NCI-H1048 (cell line): ENCODE results near the gene ENPP1.

Experiments used
- DNase-seq: peaks from one replicate; lab custom pipeline; 2025; lab: John Stamatoyannopoulos, UW

ENPP1 gene

GRCh38 chr6:131787079-131787478 is 20.7 kb upstream of the ENPP1 start:
- DNase-seq: no peak

GRCh38 chr6:131787766-131788712 is 19.8 kb upstream of the ENPP1 start:
- no peak for DNase-seq

- no peak for DNase-seq
Measured at GRCh38 chr6:131789219-131789618, 18.6 kb upstream of the ENPP1 start.

GRCh38 chr6:131791476-131791875 is 16.3 kb upstream of the ENPP1 start:
- no peak for DNase-seq

GRCh38 chr6:131792091-131792496 is 15.7 kb upstream of the ENPP1 start:
- DNase-seq: no peak

GRCh38 chr6:131795366-131795765 is 12.5 kb upstream of the ENPP1 start:
- no peak for DNase-seq

GRCh38 chr6:131802347-131802746 is 5.5 kb upstream of the ENPP1 start:
- no peak for DNase-seq

GRCh38 chr6:131803007-131803769 is 4.6 kb upstream of the ENPP1 start:
- no peak for DNase-seq

GRCh38 chr6:131804131-131804530 is 3.7 kb upstream of the ENPP1 start:
- DNase-seq: no peak

GRCh38 chr6:131807321-131807643 is 538 bp upstream of the ENPP1 start:
- no peak for DNase-seq

- DNase-seq: no peak
Measured at GRCh38 chr6:131808460-131809269, 845 bp downstream of the ENPP1 start.

GRCh38 chr6:131811500-131811899 is 3.7 kb downstream of the ENPP1 start:
- no peak for DNase-seq

- DNase-seq: no peak
Measured at GRCh38 chr6:131813991-131814390, 6.2 kb downstream of the ENPP1 start.

- DNase-seq: no peak
Measured at GRCh38 chr6:131816869-131817268, 9.0 kb downstream of the ENPP1 start.

GRCh38 chr6:131819572-131820124 is 11.8 kb downstream of the ENPP1 start:
- DNase-seq: no peak

- DNase-seq: no peak
Measured at GRCh38 chr6:131821010-131821807, 13.4 kb downstream of the ENPP1 start.

- DNase-seq: no peak
Measured at GRCh38 chr6:131822119-131822518, 14.3 kb downstream of the ENPP1 start.

- DNase-seq: no peak
Measured at GRCh38 chr6:131823276-131823902, 15.6 kb downstream of the ENPP1 start.

GRCh38 chr6:131825946-131826345 is 18.1 kb downstream of the ENPP1 start:
- no peak for DNase-seq

GRCh38 chr6:131828080-131828479 is 20.3 kb downstream of the ENPP1 start:
- DNase-seq: no peak

- no peak for DNase-seq
Measured at GRCh38 chr6:131828951-131829350, 21.1 kb downstream of the ENPP1 start.
